ENCODE measurements around the gene YTHDC1. TPM values are rescaled to one million over a fixed set of nuclear protein-coding genes. Genes with fewer than 3 reads are reported as not detected.
"Not testable (repeated sequence)": the region's sequence is repeated elsewhere in the genome, so short reads cannot be mapped to it uniquely, and the experiment has no call there.

YTHDC1 gene
- total RNA-seq, 1 experiment from 2014 or later: 10.0 TPM

DNA sequence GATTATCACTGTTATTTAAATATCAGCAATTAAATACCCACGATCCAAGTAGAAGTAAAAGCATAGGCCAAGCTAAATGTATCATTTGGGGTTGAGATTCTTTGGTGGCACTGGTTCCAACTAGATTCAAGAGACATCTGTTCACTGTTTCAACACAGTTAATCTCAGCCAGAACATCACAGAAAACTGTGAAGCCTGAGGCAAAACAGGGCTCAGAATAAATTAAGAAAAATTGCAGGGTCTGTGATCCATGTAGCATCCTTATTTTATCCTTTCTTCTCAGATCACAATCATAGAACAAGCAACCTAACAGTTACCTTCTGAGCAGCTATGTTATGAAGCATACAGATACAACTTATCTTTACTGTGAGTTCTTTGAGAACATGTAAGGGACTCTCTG, 23.7 kb downstream of the YTHDC1 start:
- H3K4me3 ChIP-seq: no peak overlapping the region
- H3K9me3 ChIP-seq: no peaks in the 10 kb centered on the region
- no peaks in the 10 kb centered on the region for H3K27me3 ChIP-seq
- peaks cover 33% of the 10 kb centered on the region for H3K36me3 ChIP-seq
- no peak for DNase-seq

- Histone ChIP-seq H3K36me3 (peaks cover 29% of the 10 kb centered on the region), H3K4me3 (no peak overlapping the region), H3K27me3 (no peaks in the 10 kb centered on the region), H3K9me3 (no peaks in the 10 kb centered on the region)
- no peak for DNase-seq
Observed at GRCh38 chr4:68324519-68325262, 25.2 kb downstream of the YTHDC1 start.

GRCh38 chr4:68319040-68319439, 30.9 kb downstream of the YTHDC1 start:
- H3K9me3 ChIP-seq: no peaks in the 10 kb centered on the region
- H3K27me3 ChIP-seq: no peaks in the 10 kb centered on the region
- H3K4me3 ChIP-seq: no peak overlapping the region
- no peak for DNase-seq
- H3K36me3 ChIP-seq: peaks cover 68% of the 10 kb centered on the region

- no peak for DNase-seq
- Histone ChIP-seq H3K36me3 (peaks cover 64% of the 10 kb centered on the region), H3K27me3 (no peaks in the 10 kb centered on the region), H3K4me3 (no peak overlapping the region), H3K9me3 (no peaks in the 10 kb centered on the region)
Observed at GRCh38 chr4:68316193-68316969, 33.5 kb downstream of the YTHDC1 start.

- peaks cover 28% of the 10 kb centered on the region for H3K36me3 ChIP-seq
- H3K9me3 ChIP-seq: no peaks in the 10 kb centered on the region
- H3K27me3 ChIP-seq: no peaks in the 10 kb centered on the region
- no peak for DNase-seq
- no peak overlapping the region for H3K4me3 ChIP-seq
Observed at GRCh38 chr4:68310651-68311247, 39.1 kb downstream of the YTHDC1 start.

GRCh38 chr4:68304731-68305130, 45.2 kb downstream of the YTHDC1 start:
- H3K9me3 ChIP-seq: no peaks in the 10 kb centered on the region
- H3K36me3 ChIP-seq: no peaks in the 10 kb centered on the region
- no peak for DNase-seq
- H3K27me3 ChIP-seq: no peaks in the 10 kb centered on the region
- H3K4me3 ChIP-seq: no peak overlapping the region

GRCh38 chr4:68299492-68300457, 50.1 kb downstream of the YTHDC1 start:
- no peaks in the 10 kb centered on the region for H3K27me3 ChIP-seq
- DNase-seq: no peak
- no peaks in the 10 kb centered on the region for H3K36me3 ChIP-seq
- no peaks in the 10 kb centered on the region for H3K9me3 ChIP-seq
- no peak overlapping the region for H3K4me3 ChIP-seq

GRCh38 chr4:68297137-68297536, 52.8 kb downstream of the YTHDC1 start:
- no peaks in the 10 kb centered on the region for H3K27me3 ChIP-seq

DNA sequence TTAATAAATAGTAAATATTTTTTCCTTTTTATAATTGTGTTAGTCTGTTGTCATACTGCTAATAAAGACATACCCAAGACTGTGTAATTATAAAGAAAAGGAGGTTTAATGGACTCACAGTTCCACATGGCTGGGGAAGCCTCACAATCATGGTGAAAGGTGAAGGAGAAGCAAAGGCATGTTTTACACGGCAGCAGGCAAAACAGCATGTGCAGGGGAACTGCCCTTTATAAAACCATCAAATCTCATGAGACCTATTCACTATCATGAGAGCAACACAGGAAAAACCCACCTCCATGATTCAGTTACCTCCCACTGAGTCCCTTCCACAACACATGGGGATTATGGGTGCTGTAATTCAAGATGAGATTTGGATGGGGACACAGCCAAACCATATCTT, 58.6 kb downstream of the YTHDC1 start:
- H3K4me3 ChIP-seq: no peak overlapping the region
- DNase-seq: no peak
- no peaks in the 10 kb centered on the region for H3K27me3 ChIP-seq

More at GRCh38 chr4:68297137-68297536, 52.8 kb downstream of the YTHDC1 start:
- DNase-seq: no peak
- H3K9me3 ChIP-seq: no peaks in the 10 kb centered on the region
- no peaks in the 10 kb centered on the region for H3K36me3 ChIP-seq
- H3K4me3 ChIP-seq: no peak overlapping the region

DNA sequence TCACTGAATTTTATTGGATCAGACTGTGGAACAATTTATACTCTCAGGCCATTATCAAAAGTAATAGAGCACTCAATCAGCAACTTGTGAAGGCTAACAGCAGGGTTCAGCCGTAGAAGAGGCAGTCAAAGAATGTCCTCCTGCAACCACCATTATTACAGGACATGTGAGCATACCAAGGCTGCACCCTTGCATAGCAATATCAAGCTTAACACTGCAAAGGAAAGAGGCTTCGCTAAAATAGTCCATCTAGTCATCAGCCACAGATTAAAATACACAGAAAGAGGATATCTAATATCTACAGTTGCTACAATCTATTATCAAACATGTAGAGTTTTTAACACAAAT, 61.5 kb downstream of the YTHDC1 start:
- DNase-seq: no peak
- H3K4me3 ChIP-seq: no peak overlapping the region

More for the DNA sequence above, 58.6 kb downstream of the YTHDC1 start:
- Histone ChIP-seq H3K36me3 (no peaks in the 10 kb centered on the region), H3K9me3 (no peaks in the 10 kb centered on the region)

GRCh38 chr4:68287704-68288392, 62.0 kb downstream of the YTHDC1 start:
- no peak for DNase-seq
- no peaks in the 10 kb centered on the region for H3K36me3 ChIP-seq
- H3K9me3 ChIP-seq: no peaks in the 10 kb centered on the region
- no peak overlapping the region for H3K4me3 ChIP-seq
- H3K27me3 ChIP-seq: no peaks in the 10 kb centered on the region

More for the DNA sequence above, 61.5 kb downstream of the YTHDC1 start:
- Histone ChIP-seq H3K27me3 (no peaks in the 10 kb centered on the region), H3K36me3 (no peaks in the 10 kb centered on the region), H3K9me3 (no peaks in the 10 kb centered on the region)

- Histone ChIP-seq H3K27me3 (no peaks in the 10 kb centered on the region), H3K4me3 (no peak overlapping the region), H3K36me3 (no peaks in the 10 kb centered on the region), H3K9me3 (no peaks in the 10 kb centered on the region)
- no peak for DNase-seq
Observed at GRCh38 chr4:68283714-68284113, 66.2 kb downstream of the YTHDC1 start.

GRCh38 chr4:68283095-68283494, 66.8 kb downstream of the YTHDC1 start:
- H3K27me3 ChIP-seq: no peaks in the 10 kb centered on the region
- DNase-seq: no peak
- no peaks in the 10 kb centered on the region for H3K9me3 ChIP-seq
- no peaks in the 10 kb centered on the region for H3K36me3 ChIP-seq
- H3K4me3 ChIP-seq: no peak overlapping the region

DNA sequence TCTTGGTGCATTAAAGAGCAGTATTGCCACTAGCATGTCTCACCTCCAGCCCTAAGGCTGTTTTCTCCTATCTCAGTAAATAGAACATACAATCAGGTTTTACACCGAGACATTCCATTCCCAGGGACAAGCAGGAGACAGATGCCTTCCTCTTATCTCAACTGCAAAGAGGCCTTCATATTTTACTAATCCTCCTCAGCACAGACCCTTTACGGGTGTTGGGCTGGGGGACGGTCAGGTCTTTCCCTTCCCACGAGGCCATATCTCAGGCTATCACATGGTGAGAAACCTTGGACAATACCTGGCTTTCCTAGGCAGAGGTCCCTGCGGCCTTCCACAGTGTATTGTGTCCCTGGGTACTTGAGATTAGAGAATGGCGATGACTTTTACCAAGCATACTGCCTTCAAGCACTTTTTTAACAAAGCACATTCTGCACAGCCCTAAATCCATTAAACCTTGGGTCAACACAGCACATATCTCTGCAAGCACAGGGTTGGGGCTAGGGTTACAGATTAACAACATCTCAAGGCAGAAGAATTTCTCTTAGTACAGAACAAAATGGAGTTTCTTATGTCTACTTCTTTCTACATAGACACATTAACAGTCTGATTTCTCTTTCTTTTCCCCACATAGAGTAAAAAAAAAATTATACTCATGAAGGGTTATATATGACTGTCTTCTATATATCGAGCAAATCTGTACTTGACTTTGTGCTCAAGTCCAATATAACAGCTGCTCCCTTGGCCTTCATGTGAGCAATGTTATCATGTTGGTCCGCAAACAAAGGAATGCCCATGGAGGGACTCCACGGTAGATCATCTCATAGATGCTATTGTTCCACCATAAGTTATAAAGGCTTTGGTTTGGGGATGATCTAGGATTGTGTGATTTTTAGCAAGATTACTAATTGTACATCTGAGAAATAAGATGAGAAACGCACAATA, 67.8 kb downstream of the YTHDC1 start:
- H3K36me3 ChIP-seq: not testable (repeated sequence)

GRCh38 chr4:68278029-68278428, 71.9 kb downstream of the YTHDC1 start:
- H3K4me3 ChIP-seq: no peak overlapping the region
- no peak for DNase-seq
- H3K27me3 ChIP-seq: no peaks in the 10 kb centered on the region
- no peaks in the 10 kb centered on the region for H3K36me3 ChIP-seq
- H3K9me3 ChIP-seq: no peaks in the 10 kb centered on the region

More for the DNA sequence above, 67.8 kb downstream of the YTHDC1 start:
- not testable (repeated sequence) for H3K9me3 ChIP-seq, H3K4me3 ChIP-seq, DNase-seq, H3K27me3 ChIP-seq
